H9 (cell line): ENCODE data around the gene DOCK2. TPM values are rescaled to one million over a fixed set of nuclear protein-coding genes. Genes with fewer than 3 reads are reported as not detected.

Source experiments
- DNase-seq: peaks from one replicate; pipeline ENCODE4 v3.0.0-alpha.2; 2017
- H2AFZ ChIP-seq: one replicate; pipeline ENCODE4 v1.6.1; 2013; ENCODE audit warnings: mild to moderate bottlenecking, low read length, control low read depth, moderate library complexity
- H2AK5ac ChIP-seq: 2 replicates; pipeline ENCODE4 v1.6.1; 2013; ENCODE audit warnings: low read length, control low read depth, mixed read lengths; ENCODE audit not compliant: insufficient read length
- H2BK120ac ChIP-seq: one replicate; pipeline ENCODE4 v1.6.1; 2013; ENCODE audit warnings: low read depth, mild to moderate bottlenecking, low read length, control low read depth, inconsistent platforms; ENCODE audit not compliant: poor library complexity, severe bottlenecking
- H2BK12ac ChIP-seq: 2 replicates; pipeline ENCODE4 v1.6.1; 2013; ENCODE audit warnings: low read length, control low read depth, mixed read lengths, low read depth; ENCODE audit not compliant: insufficient read length
- H2BK15ac ChIP-seq: 2 replicates; pipeline ENCODE4 v1.6.1; 2013; ENCODE audit warnings: low read depth, low read length, control low read depth
- H2BK20ac ChIP-seq: one replicate; pipeline ENCODE4 v1.6.1; 2013; ENCODE audit warnings: low read depth, mild to moderate bottlenecking, low read length, control low read depth, inconsistent platforms; ENCODE audit not compliant: poor library complexity, severe bottlenecking
- H2BK5ac ChIP-seq: 2 replicates; pipeline ENCODE4 v1.6.1; 2013; ENCODE audit warnings: low read length, control low read depth, mixed read lengths; ENCODE audit not compliant: insufficient read length
- H3K14ac ChIP-seq: 2 replicates; pipeline ENCODE4 v1.6.1; 2013; ENCODE audit warnings: low read length, control low read depth; ENCODE audit not compliant: insufficient read depth
- H3K18ac ChIP-seq: 2 replicates; pipeline ENCODE4 v1.6.1; 2013; ENCODE audit warnings: low read depth, mild to moderate bottlenecking, mixed read lengths, low read length, control low read depth; ENCODE audit not compliant: insufficient read length
- H3K23ac ChIP-seq: 2 replicates; pipeline ENCODE4 v1.6.1; 2013; ENCODE audit warnings: low read length, control low read depth, mixed read lengths, low read depth; ENCODE audit not compliant: insufficient read length
- H3K23me2 ChIP-seq: 2 replicates; pipeline ENCODE4 v1.6.1; 2013; ENCODE audit warnings: low read depth, mild to moderate bottlenecking, mixed read lengths, low read length, control low read depth; ENCODE audit not compliant: insufficient read length, poor library complexity, severe bottlenecking
- H3K27ac ChIP-seq: 2 replicates; pipeline ENCODE4 v1.5.1; 2013; ENCODE audit warnings: low read length, control low read depth, mixed read lengths, low read depth; ENCODE audit not compliant: insufficient read length
- H3K27me3 ChIP-seq: 2 replicates; pipeline ENCODE4 v1.6.1; 2013; ENCODE audit warnings: low read length, control low read depth, inconsistent platforms; ENCODE audit not compliant: insufficient read depth
- H3K4ac ChIP-seq: 2 replicates; pipeline ENCODE4 v1.6.1; 2013; ENCODE audit warnings: low read depth, mild to moderate bottlenecking, control low read depth, inconsistent platforms, low read length, moderate library complexity
- H3K4me1 ChIP-seq: 2 replicates; pipeline ENCODE4 v1.6.1; 2013; ENCODE audit warnings: low read length, control low read depth, inconsistent platforms; ENCODE audit not compliant: insufficient read depth
- H3K4me2 ChIP-seq: 2 replicates; pipeline ENCODE4 v1.6.1; 2013; ENCODE audit warnings: low read length, control low read depth, mixed read lengths; ENCODE audit not compliant: insufficient read length, insufficient read depth
- H3K56ac ChIP-seq: 2 replicates; pipeline ENCODE4 v1.6.1; 2013; ENCODE audit warnings: low read depth, mild to moderate bottlenecking, mixed read lengths, low read length, control low read depth; ENCODE audit not compliant: insufficient read length
- H3K79me1 ChIP-seq: 2 replicates; pipeline ENCODE4 v1.6.1; 2013; ENCODE audit warnings: low read depth, mild to moderate bottlenecking, moderate library complexity, low read length, control low read depth, inconsistent platforms; ENCODE audit not compliant: insufficient read depth, poor library complexity, severe bottlenecking
- H3K79me2 ChIP-seq: 2 replicates; pipeline ENCODE4 v1.6.1; 2013; ENCODE audit warnings: low read length, control low read depth, inconsistent platforms; ENCODE audit not compliant: insufficient read depth
- H3K9ac ChIP-seq: 2 replicates; pipeline ENCODE4 v1.6.1; 2013; ENCODE audit warnings: low read length, control low read depth, mixed read lengths; ENCODE audit not compliant: insufficient read length; ENCODE audit errors: extremely low read depth
- H3K9me3 ChIP-seq: one replicate; pipeline ENCODE4 v1.6.1; 2013; ENCODE audit warnings: low read depth, low read length, inconsistent platforms; ENCODE audit not compliant: control insufficient read depth
- H3T11ph ChIP-seq: one replicate; pipeline ENCODE4 v1.6.1; 2013; ENCODE audit warnings: mild to moderate bottlenecking, low read length, control low read depth, inconsistent platforms
- H4K20me1 ChIP-seq: one replicate; pipeline ENCODE4 v1.6.1; 2013; ENCODE audit not compliant: control insufficient read depth, insufficient read length, insufficient read depth
- H4K5ac ChIP-seq: 2 replicates; pipeline ENCODE4 v1.6.1; 2013; ENCODE audit warnings: low read depth, mild to moderate bottlenecking, mixed read lengths, low read length, control low read depth; ENCODE audit not compliant: insufficient read length
- H4K8ac ChIP-seq: replicated peaks from 2 replicates; pipeline ENCODE4 v1.6.1; 2013; ENCODE audit warnings: low read length, control low read depth, mixed read lengths, low read depth; ENCODE audit not compliant: insufficient read length
- H4K91ac ChIP-seq: 2 replicates; pipeline ENCODE4 v1.6.1; 2013; ENCODE audit warnings: low read depth, mild to moderate bottlenecking, moderate library complexity, mixed read lengths, low read length, control low read depth; ENCODE audit not compliant: insufficient read length
- H3K27ac Mint-ChIP-seq, 3 experiments: 2 replicates in 2 of 3; 3 replicates in 1 of 3; pipeline ENCODE4 v1.8.0; 2020 to 2021; ENCODE audit warnings: mixed read lengths in 3 of 3, mild to moderate bottlenecking in 1 of 3, moderate library complexity in 1 of 3
- H3K27me3 Mint-ChIP-seq: 2 replicates; pipeline ENCODE4 v1.8.0; 2021; ENCODE audit warnings: low read depth, mild to moderate bottlenecking, moderate library complexity, mixed read lengths
- H3K36me3 Mint-ChIP-seq, 3 experiments: 2 replicates in 2 of 3; 3 replicates in 1 of 3; pipeline ENCODE4 v1.8.0; 2020 to 2021; ENCODE audit warnings: low read depth in 3 of 3, mixed read lengths in 3 of 3; ENCODE audit not compliant: insufficient read depth in 1 of 3
- H3K4me1 Mint-ChIP-seq, 2 experiments: 2 replicates each; pipeline ENCODE4 v1.8.0; 2020; ENCODE audit warnings: mixed read lengths in 2 of 2
- H3K4me3 Mint-ChIP-seq, 2 experiments: 2 replicates in 1 of 2; 3 replicates in 1 of 2; pipeline ENCODE4 v1.8.0; 2020 to 2021; ENCODE audit warnings: mild to moderate bottlenecking in 2 of 2, mixed read lengths in 2 of 2, moderate library complexity in 1 of 2
- H3K9me3 Mint-ChIP-seq, 2 experiments: 2 replicates in 1 of 2; 3 replicates in 1 of 2; pipeline ENCODE4 v1.8.0; 2020; ENCODE audit warnings: mild to moderate bottlenecking in 2 of 2, mixed read lengths in 2 of 2, moderate library complexity in 1 of 2
- WGBS: extraction: QIAGEN DNeasy Blood & Tissue Kit; methylation state at CpG from one replicate; pipeline ENCODE4 v1.1.7; 2013; ENCODE audit warnings: missing lambda C conversion rate, low lambda C conversion rate, mixed read lengths; ENCODE audit not compliant: insufficient read length; ENCODE audit errors: extremely low coverage; 5-methylcytosine and 5-hydroxymethylcytosine counted together
- total RNA-seq: library from RNA; stranded (reverse); gene quantifications from 2 replicates; pipeline ENCODE4 v1.2.1, GENCODE V29; 2021
- TF ChIP-seq, protein P1 (sequence below): fragments of 200-600 bp; sonication (generic); conservative IDR thresholded peaks from 3 replicates; pipeline ENCODE4 v1.8.0; 2021; ENCODE audit warnings: antibody characterized with exemption, mild to moderate bottlenecking

The DOCK2 gene
- total RNA-seq, 1 experiment from 2014 or later = 7.8 TPM

DNA sequence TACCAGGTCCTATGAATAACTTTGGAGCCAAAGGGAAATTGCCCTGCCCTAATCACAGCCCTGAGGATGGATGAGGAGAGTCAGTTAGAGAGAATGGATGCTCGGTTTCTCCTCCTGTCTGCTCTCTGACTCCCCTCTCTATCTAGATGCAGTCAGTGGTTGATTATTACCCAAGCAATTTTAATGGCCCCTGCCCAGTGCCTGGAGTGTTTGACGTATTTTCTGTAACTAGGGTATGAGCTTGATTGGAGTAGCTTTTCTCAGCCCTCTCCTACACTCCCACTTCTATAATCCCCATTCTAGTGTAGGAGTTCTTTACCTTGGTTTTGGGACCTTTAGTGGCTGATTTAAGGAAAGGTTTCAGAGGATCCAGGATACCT is 60.4 kb downstream of the DOCK2 start:
- no CpG with 5 or more reads among the region's 2 CpGs for WGBS

More for the DNA sequence above, 60.4 kb downstream of the DOCK2 start:
- Histone ChIP-seq H2AFZ (no peak overlapping the region), H3K23ac (no peak overlapping the region), H2BK5ac (no peak overlapping the region), H4K20me1 (no peaks in the 10 kb centered on the region), H3K23me2 (no peaks in the 10 kb centered on the region), H3K4me2 (no peak overlapping the region), H3K9me3 (no peaks in the 10 kb centered on the region), H3K56ac (no peak overlapping the region), H3K14ac (no peak overlapping the region), H3K79me1 (no peaks in the 10 kb centered on the region), H2BK15ac (no peak overlapping the region), H3T11ph (no peak overlapping the region), H4K8ac (no peak overlapping the region), H2BK12ac (no peak overlapping the region), H4K5ac (no peak overlapping the region), H3K4me1 (peaks cover 2% of the 10 kb centered on the region; the same call in 1 of the 2 replicates), H4K91ac (no peak overlapping the region), H2BK120ac (no peak overlapping the region), H3K4ac (no peak overlapping the region), H2AK5ac (no peak overlapping the region), H2BK20ac (no peak overlapping the region), H3K9ac (no peak overlapping the region), H3K18ac (no peak overlapping the region), H3K27me3 (no peaks in the 10 kb centered on the region), H3K79me2 (no peaks in the 10 kb centered on the region), H3K27ac (no peak overlapping the region)
- H3K4me1 Mint-ChIP-seq = no peaks in the 10 kb centered on the region
- H3K36me3 Mint-ChIP-seq = no peaks in the 10 kb centered on the region
- DNase-seq = no peak
- no peak overlapping the region for H3K27ac Mint-ChIP-seq
- no peaks in the 10 kb centered on the region for H3K9me3 Mint-ChIP-seq
- no peak overlapping the region for H3K4me3 Mint-ChIP-seq
- TF ChIP-seq, protein P1, sequence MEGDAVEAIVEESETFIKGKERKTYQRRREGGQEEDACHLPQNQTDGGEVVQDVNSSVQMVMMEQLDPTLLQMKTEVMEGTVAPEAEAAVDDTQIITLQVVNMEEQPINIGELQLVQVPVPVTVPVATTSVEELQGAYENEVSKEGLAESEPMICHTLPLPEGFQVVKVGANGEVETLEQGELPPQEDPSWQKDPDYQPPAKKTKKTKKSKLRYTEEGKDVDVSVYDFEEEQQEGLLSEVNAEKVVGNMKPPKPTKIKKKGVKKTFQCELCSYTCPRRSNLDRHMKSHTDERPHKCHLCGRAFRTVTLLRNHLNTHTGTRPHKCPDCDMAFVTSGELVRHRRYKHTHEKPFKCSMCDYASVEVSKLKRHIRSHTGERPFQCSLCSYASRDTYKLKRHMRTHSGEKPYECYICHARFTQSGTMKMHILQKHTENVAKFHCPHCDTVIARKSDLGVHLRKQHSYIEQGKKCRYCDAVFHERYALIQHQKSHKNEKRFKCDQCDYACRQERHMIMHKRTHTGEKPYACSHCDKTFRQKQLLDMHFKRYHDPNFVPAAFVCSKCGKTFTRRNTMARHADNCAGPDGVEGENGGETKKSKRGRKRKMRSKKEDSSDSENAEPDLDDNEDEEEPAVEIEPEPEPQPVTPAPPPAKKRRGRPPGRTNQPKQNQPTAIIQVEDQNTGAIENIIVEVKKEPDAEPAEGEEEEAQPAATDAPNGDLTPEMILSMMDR = no peak
- no peaks in the 10 kb centered on the region; the same call in 1 of the 2 replicates for H3K27me3 Mint-ChIP-seq
